Parathyroid adenoma (tissue), 2 donors: ENCODE data around the gene BTF3.
"Not testable (repeated sequence)": the region's sequence is repeated elsewhere in the genome, so short reads cannot be mapped to it uniquely, and the experiment has no call there.

ENCODE experiments used
- H2AFZ ChIP-seq: fragments of 300-600 bp; sonication (generic); one replicate; pipeline ENCODE4 v1.7.0; 2017; ENCODE audit warnings: antibody characterized with exemption, mild to moderate bottlenecking
- H3K27ac ChIP-seq: fragments of 300-600 bp; sonication (generic); one replicate; pipeline ENCODE4 v1.7.0; 2017
- H3K27me3 ChIP-seq: fragments of 300-600 bp; sonication (generic); one replicate; pipeline ENCODE4 v1.7.0; 2017; ENCODE audit warnings: low read length; ENCODE audit not compliant: control insufficient read depth, insufficient read depth
- H3K36me3 ChIP-seq: fragments of 300-600 bp; sonication (generic); one replicate; pipeline ENCODE4 v1.7.0; 2017; ENCODE audit warnings: low read length; ENCODE audit not compliant: control insufficient read depth, insufficient read depth
- H3K4me1 ChIP-seq: fragments of 300-600 bp; sonication (generic); one replicate; pipeline ENCODE4 v1.7.0; 2017; ENCODE audit warnings: control low read depth
- H3K4me2 ChIP-seq: fragments of 300-600 bp; sonication (generic); one replicate; pipeline ENCODE4 v1.7.0; 2017; ENCODE audit warnings: low read length
- H3K4me3 ChIP-seq: fragments of 300-600 bp; sonication (generic); one replicate; pipeline ENCODE4 v1.7.0; 2017; ENCODE audit warnings: low read depth, low read length
- H3K79me2 ChIP-seq: fragments of 300-600 bp; sonication (generic); one replicate; pipeline ENCODE4 v1.7.0; 2017; ENCODE audit warnings: control low read depth
- H3K9ac ChIP-seq: fragments of 300-600 bp; sonication (generic); one replicate; pipeline ENCODE4 v1.7.0; 2017; ENCODE audit warnings: mild to moderate bottlenecking
- H3K9me3 ChIP-seq: fragments of 300-600 bp; sonication (generic); one replicate; pipeline ENCODE4 v1.7.0; 2017; ENCODE audit warnings: low read length; ENCODE audit not compliant: control insufficient read depth
- TF ChIP-seq, protein P1 (sequence below): fragments of 300-600 bp; sonication (generic); IDR thresholded peaks from one replicate; pipeline ENCODE4 v1.7.0; 2017; ENCODE audit warnings: antibody characterized with exemption, mild to moderate bottlenecking
- donor health status: primary hyperparathyroidism.

Gene BTF3

DNA sequence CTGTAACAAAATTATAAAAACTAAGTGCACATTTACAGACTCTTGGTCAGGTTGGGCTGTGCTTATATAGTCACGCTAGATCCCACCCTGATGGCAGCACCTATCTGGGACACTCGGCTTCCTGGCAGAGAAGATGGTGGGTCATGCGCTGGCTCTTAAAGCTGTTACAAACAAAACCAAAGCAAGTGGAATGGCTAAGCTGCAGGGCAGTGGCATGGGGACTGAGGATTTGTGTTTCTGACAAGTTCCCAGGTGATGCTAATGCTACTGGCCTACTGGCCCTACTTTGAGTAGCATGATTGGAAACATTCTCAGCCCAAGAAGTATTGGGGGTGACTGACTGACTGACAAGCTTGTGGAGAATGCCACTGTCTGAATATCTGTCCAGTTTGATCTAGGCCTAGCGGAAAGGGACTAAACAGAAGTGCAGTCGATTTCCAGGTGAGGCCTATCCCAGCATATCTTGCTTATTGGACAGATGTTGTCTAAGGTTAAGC is 8.3 kb downstream of the BTF3 start:
- H3K79me2 ChIP-seq: peaks cover 4% of the 10 kb centered on the region
- no peaks in the 10 kb centered on the region for H3K36me3 ChIP-seq
- no peak overlapping the region for H2AFZ ChIP-seq
- no peak overlapping the region for H3K4me2 ChIP-seq
- no peaks in the 10 kb centered on the region for H3K4me1 ChIP-seq
- no peak overlapping the region for H3K9ac ChIP-seq
- TF ChIP-seq, protein P1, sequence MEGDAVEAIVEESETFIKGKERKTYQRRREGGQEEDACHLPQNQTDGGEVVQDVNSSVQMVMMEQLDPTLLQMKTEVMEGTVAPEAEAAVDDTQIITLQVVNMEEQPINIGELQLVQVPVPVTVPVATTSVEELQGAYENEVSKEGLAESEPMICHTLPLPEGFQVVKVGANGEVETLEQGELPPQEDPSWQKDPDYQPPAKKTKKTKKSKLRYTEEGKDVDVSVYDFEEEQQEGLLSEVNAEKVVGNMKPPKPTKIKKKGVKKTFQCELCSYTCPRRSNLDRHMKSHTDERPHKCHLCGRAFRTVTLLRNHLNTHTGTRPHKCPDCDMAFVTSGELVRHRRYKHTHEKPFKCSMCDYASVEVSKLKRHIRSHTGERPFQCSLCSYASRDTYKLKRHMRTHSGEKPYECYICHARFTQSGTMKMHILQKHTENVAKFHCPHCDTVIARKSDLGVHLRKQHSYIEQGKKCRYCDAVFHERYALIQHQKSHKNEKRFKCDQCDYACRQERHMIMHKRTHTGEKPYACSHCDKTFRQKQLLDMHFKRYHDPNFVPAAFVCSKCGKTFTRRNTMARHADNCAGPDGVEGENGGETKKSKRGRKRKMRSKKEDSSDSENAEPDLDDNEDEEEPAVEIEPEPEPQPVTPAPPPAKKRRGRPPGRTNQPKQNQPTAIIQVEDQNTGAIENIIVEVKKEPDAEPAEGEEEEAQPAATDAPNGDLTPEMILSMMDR: no peak
- H3K27me3 ChIP-seq: no peaks in the 10 kb centered on the region
- H3K27ac ChIP-seq: no peak overlapping the region
- no peaks in the 10 kb centered on the region for H3K9me3 ChIP-seq
- no peak overlapping the region for H3K4me3 ChIP-seq

DNA sequence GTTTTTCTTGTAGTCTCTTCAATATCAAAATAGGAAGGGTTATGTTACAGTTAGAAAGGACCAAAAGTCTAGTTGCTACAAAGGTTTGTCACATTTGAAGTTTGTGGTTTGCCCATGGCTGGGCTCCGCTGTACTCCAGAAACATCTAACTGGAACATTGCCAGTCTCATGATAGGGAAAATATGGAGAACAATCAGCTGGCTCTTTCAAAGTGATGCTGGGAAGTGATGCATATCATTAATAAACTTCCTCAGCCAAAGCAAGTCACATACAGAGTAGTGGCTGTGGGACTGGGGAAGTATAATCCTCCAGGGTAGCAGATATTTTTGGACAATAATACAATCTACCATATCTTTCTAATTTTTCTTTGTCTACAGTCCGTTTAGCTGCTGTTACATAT is 8.8 kb downstream of the BTF3 start:
- no peak overlapping the region for H3K9ac ChIP-seq
- H3K79me2 ChIP-seq: no peaks in the 10 kb centered on the region
- TF ChIP-seq, protein P1: no peak
- no peaks in the 10 kb centered on the region for H3K27me3 ChIP-seq
- H3K4me3 ChIP-seq: no peak overlapping the region
- no peak overlapping the region for H2AFZ ChIP-seq
- no peaks in the 10 kb centered on the region for H3K4me1 ChIP-seq
- no peak overlapping the region for H3K27ac ChIP-seq
- no peaks in the 10 kb centered on the region for H3K36me3 ChIP-seq
- H3K9me3 ChIP-seq: no peaks in the 10 kb centered on the region
- no peak overlapping the region for H3K4me2 ChIP-seq

DNA sequence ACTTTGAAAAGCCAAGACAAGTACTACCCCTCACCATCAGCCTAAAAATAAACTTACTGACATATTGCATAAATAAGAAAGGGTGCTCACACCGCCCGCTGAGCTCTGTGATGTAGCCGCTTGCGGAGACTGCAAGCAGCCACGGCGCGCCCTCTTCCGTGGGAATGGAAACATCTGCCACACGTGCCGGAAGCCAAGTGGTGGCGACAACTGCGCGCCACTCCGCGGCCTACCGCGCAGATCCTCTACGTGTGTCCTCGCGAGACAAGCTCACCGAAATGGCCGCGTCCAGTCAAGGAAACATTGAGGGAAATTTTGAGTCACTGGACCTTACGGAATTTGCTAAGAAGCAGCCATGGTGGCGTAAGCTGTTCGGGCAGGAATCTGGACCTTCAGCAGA is 10.3 kb downstream of the BTF3 start:
- H3K27ac ChIP-seq, H3K27me3 ChIP-seq, H3K9me3 ChIP-seq, H3K4me3 ChIP-seq, H2AFZ ChIP-seq, H3K9ac ChIP-seq, H3K4me2 ChIP-seq, H3K79me2 ChIP-seq, H3K4me1 ChIP-seq, H3K36me3 ChIP-seq: not testable (repeated sequence)

DNA sequence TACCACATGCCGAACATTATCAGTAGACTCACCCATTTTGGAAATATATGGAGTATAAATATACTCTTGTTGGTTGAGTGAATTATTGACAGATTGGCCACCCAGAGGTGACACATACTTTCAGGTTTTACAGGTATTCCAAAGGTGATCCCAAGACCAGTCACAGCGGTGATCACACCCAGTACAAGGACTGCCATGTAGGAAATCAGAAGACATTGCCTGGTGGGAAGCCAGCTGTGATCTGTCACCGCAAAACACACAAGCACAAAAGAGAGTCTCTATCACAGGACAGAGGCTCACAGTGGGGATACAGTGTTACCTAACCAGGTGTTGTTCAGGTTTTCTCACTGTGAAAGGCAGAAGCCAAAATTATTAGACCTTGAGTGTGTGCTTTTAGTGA is 15.8 kb downstream of the BTF3 start:
- no peak overlapping the region for H3K9ac ChIP-seq
- H3K4me1 ChIP-seq: no peaks in the 10 kb centered on the region
- H2AFZ ChIP-seq: no peak overlapping the region
- H3K27ac ChIP-seq: no peak overlapping the region
- H3K27me3 ChIP-seq: no peaks in the 10 kb centered on the region
- H3K9me3 ChIP-seq: no peaks in the 10 kb centered on the region
- H3K79me2 ChIP-seq: no peaks in the 10 kb centered on the region
- no peak overlapping the region for H3K4me3 ChIP-seq
- H3K4me2 ChIP-seq: no peak overlapping the region
- TF ChIP-seq, protein P1: no peak
- no peaks in the 10 kb centered on the region for H3K36me3 ChIP-seq

DNA sequence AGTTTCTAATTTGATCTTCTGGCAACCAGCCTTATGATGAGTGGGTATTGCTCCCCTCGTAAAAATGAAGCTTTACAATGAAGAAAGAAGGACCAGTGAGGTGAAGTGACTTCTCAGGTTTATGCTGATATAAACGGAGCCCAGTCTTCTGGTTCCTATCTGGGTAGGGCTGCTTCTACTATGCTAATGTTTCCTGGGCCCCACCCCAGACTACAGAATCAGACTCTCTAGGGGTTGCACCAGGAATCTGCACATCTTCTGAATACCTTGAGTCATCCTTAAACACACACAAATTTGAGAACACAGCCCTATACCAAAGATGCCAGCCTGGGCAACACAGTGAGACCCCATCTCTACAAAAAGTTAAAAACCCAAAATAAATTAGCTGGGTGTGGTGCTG is 16.2 kb downstream of the BTF3 start:
- Histone ChIP-seq H3K4me3 (no peak overlapping the region), H3K4me2 (no peak overlapping the region), H3K9ac (no peak overlapping the region), H3K79me2 (no peaks in the 10 kb centered on the region), H3K4me1 (no peaks in the 10 kb centered on the region), H2AFZ (no peak overlapping the region), H3K27ac (no peak overlapping the region), H3K9me3 (no peaks in the 10 kb centered on the region), H3K36me3 (no peaks in the 10 kb centered on the region), H3K27me3 (no peaks in the 10 kb centered on the region)
- TF ChIP-seq, protein P1: no peak
